HCT116 (cell line): ENCODE measurements around the gene CAPSL. TPM values are rescaled to one million over a fixed set of nuclear protein-coding genes. Genes with fewer than 3 reads are reported as not detected.

Source experiments
- ATAC-seq: fragments of 200-7000 bp; cut with Tn5 transposase; 2 replicates; pipeline ENCODE4 v1.9.1; 2020; ENCODE audit warnings: mild to moderate bottlenecking, moderate library complexity
- BruUV-seq: library from RNA; stranded (reverse); fragments of 400-500 nt; replicated peaks from 2 replicates; lab custom pipeline; 2021; lab: Mats Ljungman, UMichigan
- CTCF ChIA-PET: fragments of 300-600 bp; sonication (Branson Sonifier 250); formaldehyde crosslinking; loops from one replicate; lab custom pipeline; 2021; ENCODE audit warnings: antibody characterized with exemption; lab: Charles Lee
- POLR2A ChIA-PET: fragments of 300-600, 350-600 bp; sonication (Branson Sonifier 250); formaldehyde crosslinking; loops from one replicate; lab custom pipeline; 2021; ENCODE audit warnings: antibody characterized with exemption; lab: Charles Lee
- RAD21 ChIA-PET, 2 experiments: fragments of 300-600 bp; sonication (Branson Sonifier 250); formaldehyde crosslinking; loops; one replicate each; lab custom pipeline; 2023; ENCODE audit warnings: low total read pairs in 2 of 2; ENCODE audit not compliant: uncharacterized antibody in 2 of 2, unreplicated experiment in 2 of 2, low non-redundant PET in 1 of 2; lab: Charles Lee
- DNase-seq: peaks from one replicate; pipeline ENCODE4 v3.0.0-alpha.2; 2010; ENCODE audit warnings: low read depth, low spot score
- H2AFZ ChIP-seq: fragments of 200-600 bp; shearing (Covaris generic), sonication (generic); 2 replicates; pipeline ENCODE4 v1.6.1; 2017; ENCODE audit warnings: low read depth, mixed run types, mixed read lengths, antibody characterized with exemption, low read length; ENCODE audit not compliant: poor library complexity, severe bottlenecking
- H3K27ac ChIP-seq: 2 replicates; pipeline ENCODE4 v1.5.1; 2012; ENCODE audit warnings: low read depth, low read length
- H3K27me3 ChIP-seq: fragments of 200-600 bp; sonication (generic); 2 replicates; pipeline ENCODE4 v1.6.1; 2016; ENCODE audit warnings: mixed run types, low read length, mixed read lengths; ENCODE audit not compliant: insufficient read depth
- H3K36me3 ChIP-seq, 2 experiments: fragments of 200-500 bp in 1 of 2; fragments of 200-600 bp in 1 of 2; sonication (Bioruptor generic) in 1 of 2; sonication (generic) in 1 of 2; 2 replicates each; pipeline versions ENCODE4 v1.5.1 to v1.6.1; 2014 to 2016; ENCODE audit warnings: low read length in 2 of 2, inconsistent platforms in 1 of 2, mixed read lengths in 1 of 2, mixed run types in 1 of 2; ENCODE audit not compliant: insufficient read depth in 2 of 2, control insufficient read depth in 1 of 2
- H3K4me1 ChIP-seq, 2 experiments: fragments of 200-600 bp in 1 of 2; sonication (generic) in 1 of 2; 2 replicates each; pipeline versions ENCODE4 v1.5.1 to v1.6.1; 2012 to 2017; ENCODE audit warnings: low read length in 2 of 2, inconsistent platforms in 1 of 2, mild to moderate bottlenecking in 1 of 2, mixed read lengths in 1 of 2, mixed run types in 1 of 2, moderate library complexity in 1 of 2; ENCODE audit not compliant: insufficient read depth in 2 of 2, control insufficient read depth in 1 of 2
- H3K4me2 ChIP-seq: fragments of 200-600 bp; sonication (generic); 2 replicates; pipeline ENCODE4 v1.6.1; 2017; ENCODE audit warnings: mixed run types, low read length, mixed read lengths
- H3K4me3 ChIP-seq, 2 experiments: fragments of 200-600 bp in 1 of 2; sonication (generic) in 1 of 2; replicated peaks in 1 of 2; 2 replicates each; pipeline ENCODE4 v1.5.1; 2011 to 2016; ENCODE audit warnings: low read length in 2 of 2, control low read depth in 1 of 2, low read depth in 1 of 2, mild to moderate bottlenecking in 1 of 2, mixed read lengths in 1 of 2, mixed run types in 1 of 2
- H3K79me2 ChIP-seq: fragments of 200-600 bp; sonication (generic); 2 replicates; pipeline ENCODE4 v1.6.1; 2017; ENCODE audit warnings: mild to moderate bottlenecking, mixed run types, low read length, moderate library complexity, mixed read lengths; ENCODE audit not compliant: insufficient read depth
- H3K9ac ChIP-seq: fragments of 200-600 bp; sonication (generic); 2 replicates; pipeline ENCODE4 v1.6.1; 2016; ENCODE audit warnings: low read length, mixed read lengths
- H3K9me2 ChIP-seq: fragments of 200-600 bp; sonication (generic), shearing (Covaris generic); 2 replicates; pipeline ENCODE4 v1.6.1; 2017; ENCODE audit warnings: mixed run types, mild to moderate bottlenecking, moderate library complexity; ENCODE audit not compliant: insufficient read depth
- H3K9me3 ChIP-seq, 2 experiments: fragments of 200-500 bp in 1 of 2; fragments of 200-600 bp in 1 of 2; sonication (Bioruptor generic) in 1 of 2; sonication (generic) in 1 of 2; 2 replicates each; pipeline ENCODE4 v1.6.1; 2014 to 2017; ENCODE audit warnings: low read length in 2 of 2, mixed read lengths in 2 of 2, inconsistent platforms in 1 of 2, low read depth in 1 of 2, mild to moderate bottlenecking in 1 of 2, mixed run types in 1 of 2, moderate library complexity in 1 of 2; ENCODE audit not compliant: control insufficient read depth in 1 of 2, insufficient read depth in 1 of 2
- H4K20me1 ChIP-seq: fragments of 200-600 bp; sonication (generic), shearing (Covaris generic); 2 replicates; pipeline ENCODE4 v1.6.1; 2017; ENCODE audit warnings: mixed run types, mild to moderate bottlenecking, moderate library complexity; ENCODE audit not compliant: insufficient read depth
- CBX3 ChIP-seq: IDR thresholded peaks from 2 replicates; pipeline ENCODE4 v1.6.1; 2012; ENCODE audit warnings: low read depth
- EGR1 ChIP-seq: IDR thresholded peaks from 2 replicates; pipeline ENCODE4 v1.6.1; 2012; ENCODE audit warnings: low read depth
- EZH2 ChIP-seq: fragments of 200-600 bp; sonication (generic); IDR thresholded peaks from 2 replicates; pipeline ENCODE4 v1.6.1; 2017; ENCODE audit warnings: antibody characterized with exemption, mixed run types
- FOSL1 ChIP-seq: IDR thresholded peaks from 2 replicates; pipeline ENCODE4 v1.6.1; 2012; ENCODE audit warnings: low read depth
- POLR2A ChIP-seq: IDR thresholded peaks from 2 replicates; pipeline ENCODE4 v1.7.0; 2011; ENCODE audit warnings: borderline replicate concordance; ENCODE audit not compliant: insufficient read depth, insufficient read length; ENCODE audit errors: extremely low read depth
- POLR2AphosphoS5 ChIP-seq: IDR thresholded peaks from 2 replicates; pipeline ENCODE4 v1.6.1; 2011; ENCODE audit warnings: mild to moderate bottlenecking, low read depth, low read length, moderate library complexity
- RAD21 ChIP-seq: IDR thresholded peaks from 2 replicates; pipeline ENCODE4 v1.6.1; 2012; ENCODE audit warnings: low read depth, mild to moderate bottlenecking
- SIN3A ChIP-seq: IDR thresholded peaks from 2 replicates; pipeline ENCODE4 v1.6.1; 2012; ENCODE audit warnings: low read depth
- TCF7L2 ChIP-seq: IDR thresholded peaks from 2 replicates; pipeline ENCODE4 v1.7.0; 2011; ENCODE audit warnings: borderline replicate concordance, inconsistent platforms; ENCODE audit not compliant: insufficient read depth, insufficient read length; ENCODE audit errors: extremely low read depth
- ZNF274 ChIP-seq: fragments of 200-500 bp; sonication (Bioruptor generic); IDR thresholded peaks from 2 replicates; pipeline ENCODE4 v1.6.1; 2014; ENCODE audit warnings: mild to moderate bottlenecking, low read depth, low read length, inconsistent platforms
- intact Hi-C: fragments of 100-400 bp; cut with micrococcal nuclease; formaldehyde crosslinking; loops from 2 replicates; pipeline ENCODE4 v1.10.0; 2022
- total RNA-seq: library from RNA; stranded (reverse); gene quantifications from one replicate; pipeline ENCODE4 v1.2.1, GENCODE V29; 2021; ENCODE audit not compliant: unreplicated experiment
- TF ChIP-seq, protein P1 (sequence below): IDR thresholded peaks from 2 replicates; pipeline ENCODE4 v1.6.1; 2011; ENCODE audit warnings: mild to moderate bottlenecking, low read length, moderate library complexity; ENCODE audit not compliant: insufficient replicate concordance; ENCODE audit errors: extremely low read depth
- TF ChIP-seq, protein P2 (sequence below), 3 experiments: fragments of 200-600 bp in 1 of 3; sonication (generic) in 1 of 3; IDR thresholded peaks in 2 of 3; conservative IDR thresholded peaks in 1 of 3; 2 replicates each; pipeline ENCODE4 v1.5.1; 2012 to 2017; ENCODE audit warnings: low read depth in 2 of 3, low read length in 2 of 3, antibody characterized with exemption in 1 of 3, borderline replicate concordance in 1 of 3, control low read depth in 1 of 3, mild to moderate bottlenecking in 1 of 3, mixed read lengths in 1 of 3, mixed run types in 1 of 3, moderate library complexity in 1 of 3; ENCODE audit not compliant: insufficient read depth in 1 of 3

The CAPSL gene
- total RNA-seq, 1 experiment from 2014 or later = not detected

DNA sequence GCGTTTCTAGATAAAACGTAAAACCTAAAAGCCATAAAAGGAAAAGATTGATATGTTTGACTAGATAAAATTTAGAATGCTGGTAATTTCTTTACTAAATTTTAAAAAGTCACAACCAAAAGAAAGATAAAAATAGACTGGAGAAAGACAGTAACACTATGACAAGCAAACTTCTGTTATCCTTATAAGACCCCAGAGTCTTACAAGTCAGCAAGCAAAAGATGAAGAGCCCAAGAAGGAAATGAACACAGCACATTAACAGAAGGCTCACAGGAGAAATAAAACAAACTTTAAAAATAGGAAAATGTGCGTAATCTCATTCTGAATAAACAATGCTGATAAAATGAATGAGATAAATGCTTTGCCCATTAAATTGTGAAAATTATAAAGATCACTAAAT is 52.0 kb downstream of the CAPSL start:
- ChIA-PET RAD21 (no interaction called here), POLR2A (no interaction called here), CTCF (no interaction called here)
- H3K27ac ChIP-seq = no peak overlapping the region
- H3K4me2 ChIP-seq = no peak overlapping the region
- intact Hi-C loops = no loop called here
- no peaks in the 10 kb centered on the region for H4K20me1 ChIP-seq
- ATAC-seq (no peak), DNase-seq (no peak)
- H3K79me2 ChIP-seq = no peaks in the 10 kb centered on the region
- no peak for TF ChIP-seq TCF7L2
- no peak for TF ChIP-seq CBX3
- no peak for TF ChIP-seq POLR2A
- TF ChIP-seq, protein P1, sequence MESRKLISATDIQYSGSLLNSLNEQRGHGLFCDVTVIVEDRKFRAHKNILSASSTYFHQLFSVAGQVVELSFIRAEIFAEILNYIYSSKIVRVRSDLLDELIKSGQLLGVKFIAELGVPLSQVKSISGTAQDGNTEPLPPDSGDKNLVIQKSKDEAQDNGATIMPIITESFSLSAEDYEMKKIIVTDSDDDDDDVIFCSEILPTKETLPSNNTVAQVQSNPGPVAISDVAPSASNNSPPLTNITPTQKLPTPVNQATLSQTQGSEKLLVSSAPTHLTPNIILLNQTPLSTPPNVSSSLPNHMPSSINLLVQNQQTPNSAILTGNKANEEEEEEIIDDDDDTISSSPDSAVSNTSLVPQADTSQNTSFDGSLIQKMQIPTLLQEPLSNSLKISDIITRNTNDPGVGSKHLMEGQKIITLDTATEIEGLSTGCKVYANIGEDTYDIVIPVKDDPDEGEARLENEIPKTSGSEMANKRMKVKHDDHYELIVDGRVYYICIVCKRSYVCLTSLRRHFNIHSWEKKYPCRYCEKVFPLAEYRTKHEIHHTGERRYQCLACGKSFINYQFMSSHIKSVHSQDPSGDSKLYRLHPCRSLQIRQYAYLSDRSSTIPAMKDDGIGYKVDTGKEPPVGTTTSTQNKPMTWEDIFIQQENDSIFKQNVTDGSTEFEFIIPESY = no peak
- no peak for TF ChIP-seq ZNF274
- no peak for TF ChIP-seq SIN3A
- TF ChIP-seq POLR2AphosphoS5 = no peak
- no peak for TF ChIP-seq FOSL1
- TF ChIP-seq, protein P2, sequence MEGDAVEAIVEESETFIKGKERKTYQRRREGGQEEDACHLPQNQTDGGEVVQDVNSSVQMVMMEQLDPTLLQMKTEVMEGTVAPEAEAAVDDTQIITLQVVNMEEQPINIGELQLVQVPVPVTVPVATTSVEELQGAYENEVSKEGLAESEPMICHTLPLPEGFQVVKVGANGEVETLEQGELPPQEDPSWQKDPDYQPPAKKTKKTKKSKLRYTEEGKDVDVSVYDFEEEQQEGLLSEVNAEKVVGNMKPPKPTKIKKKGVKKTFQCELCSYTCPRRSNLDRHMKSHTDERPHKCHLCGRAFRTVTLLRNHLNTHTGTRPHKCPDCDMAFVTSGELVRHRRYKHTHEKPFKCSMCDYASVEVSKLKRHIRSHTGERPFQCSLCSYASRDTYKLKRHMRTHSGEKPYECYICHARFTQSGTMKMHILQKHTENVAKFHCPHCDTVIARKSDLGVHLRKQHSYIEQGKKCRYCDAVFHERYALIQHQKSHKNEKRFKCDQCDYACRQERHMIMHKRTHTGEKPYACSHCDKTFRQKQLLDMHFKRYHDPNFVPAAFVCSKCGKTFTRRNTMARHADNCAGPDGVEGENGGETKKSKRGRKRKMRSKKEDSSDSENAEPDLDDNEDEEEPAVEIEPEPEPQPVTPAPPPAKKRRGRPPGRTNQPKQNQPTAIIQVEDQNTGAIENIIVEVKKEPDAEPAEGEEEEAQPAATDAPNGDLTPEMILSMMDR (IDR thresholded peaks at IDR 0.05 in 2 of 3, conservative IDR thresholded peaks at IDR 0.05 in 1 of 3; ENCODE audit: borderline replicate concordance in 1 of 3, insufficient read depth in 1 of 3, low read depth in 2 of 3, low read length in 2 of 3) = no peak
- no peak for TF ChIP-seq RAD21
- no peak for TF ChIP-seq EGR1
- TF ChIP-seq EZH2 = no peak
- H3K4me3 ChIP-seq = no peak overlapping the region
- no peaks in the 10 kb centered on the region for H3K9me3 ChIP-seq
- no peak overlapping the region for H2AFZ ChIP-seq
- no TSS peak for BruUV-seq
- peaks cover 0 to 10% of the 10 kb centered on the region in 2 experiments; a peak in 2 of 4 replicates for H3K4me1 ChIP-seq
- H3K27me3 ChIP-seq = no peaks in the 10 kb centered on the region
- no peaks in the 10 kb centered on the region for H3K36me3 ChIP-seq
- no peak overlapping the region for H3K9ac ChIP-seq
- no peaks in the 10 kb centered on the region for H3K9me2 ChIP-seq
